Measurements from ENCODE around the gene ACSF2. TPM values are rescaled to one million over a fixed set of nuclear protein-coding genes. Genes with fewer than 3 reads are reported as not detected.

ACSF2 gene
- total and polyA plus RNA-seq, 2 of the 13 experiments (the other 11 are each of a cell fraction or from before 2014, with no cell fraction given) = 87.3 to 109 TPM

- no peak for TF ChIP-seq HINFP (CRISPR knock-in tag; IDR thresholded peaks at IDR 0.05; ENCODE audit: low read depth)
- peak; percentile 67; the same call in 1 of the 2 replicates for TF ChIP-seq ZNF281 (CRISPR knock-in tag; IDR thresholded peaks at IDR 0.05; ENCODE audit: borderline replicate concordance)
- TF ChIP-seq ZNF142 (CRISPR knock-in tag; IDR thresholded peaks at IDR 0.05) = no peak
- TF ChIP-seq TCF12 (IDR thresholded peaks at IDR 0.05) = no peak
- 0 out of 2 replicates have a peak, but pooled peaks have one; percentile 29 for TF ChIP-seq TCF12 (CRISPR knock-in tag; IDR thresholded peaks at IDR 0.05)
- 0 out of 2 replicates have a peak, but pooled peaks have one; percentile 32 for TF ChIP-seq ISL2 (CRISPR knock-in tag; IDR thresholded peaks at IDR 0.05)
- TF ChIP-seq ZNF256 (CRISPR knock-in tag; conservative IDR thresholded peaks at IDR 0.05) = no peak
- no peak for TF ChIP-seq ARNT (IDR thresholded peaks at IDR 0.05)
- peak; percentile 97 for TF ChIP-seq ZNF670 (CRISPR knock-in tag; IDR thresholded peaks at IDR 0.05; ENCODE audit: borderline replicate concordance)
- no peak for TF ChIP-seq NPAS2 (CRISPR knock-in tag; IDR thresholded peaks at IDR 0.05; ENCODE audit: borderline replicate concordance)
- peak; percentile 43; the same call in 1 of the 2 replicates for TF ChIP-seq MIER2 (CRISPR knock-in tag; IDR thresholded peaks at IDR 0.05)
- peak in 1 of 2 experiments; percentile 61; a peak in 2 of 4 replicates for TF ChIP-seq HMGXB4 (CRISPR knock-in tag; IDR thresholded peaks at IDR 0.05; ENCODE audit: borderline replicate concordance in 1 of 2, low read depth in 1 of 2)
- no peak for TF ChIP-seq CCAR2 (optimal IDR thresholded peaks at IDR 0.05; ENCODE audit: low read depth, low read length)
- TF ChIP-seq HNRNPK (IDR thresholded peaks at IDR 0.05; ENCODE audit: low read depth, low read length, poor library complexity, severe bottlenecking) = no peak
- no peak; the same call in 1 of the 2 replicates for TF ChIP-seq MEIS2 (CRISPR knock-in tag; IDR thresholded peaks at IDR 0.05)
Observed at GRCh38 chr17:50458701-50459676, 33.0 kb downstream of the ACSF2 start (continued).

Data from HepG2 (cell line).